NT2/D1 (cell line): ENCODE measurements around the gene ITPK1.

Experiments used
- SUZ12 ChIP-seq: IDR thresholded peaks from 2 replicates; pipeline ENCODE4 v1.6.1; 2011; ENCODE audit not compliant: insufficient read length, insufficient read depth; ENCODE audit errors: extremely low read depth
- YY1 ChIP-seq: IDR thresholded peaks from 2 replicates; pipeline ENCODE4 v1.6.1; 2011; ENCODE audit not compliant: insufficient read length, insufficient read depth
- ZNF274 ChIP-seq: IDR thresholded peaks from 2 replicates; pipeline ENCODE4 v1.6.1; 2011; ENCODE audit warnings: mild to moderate bottlenecking, low read depth, low read length

DNA sequence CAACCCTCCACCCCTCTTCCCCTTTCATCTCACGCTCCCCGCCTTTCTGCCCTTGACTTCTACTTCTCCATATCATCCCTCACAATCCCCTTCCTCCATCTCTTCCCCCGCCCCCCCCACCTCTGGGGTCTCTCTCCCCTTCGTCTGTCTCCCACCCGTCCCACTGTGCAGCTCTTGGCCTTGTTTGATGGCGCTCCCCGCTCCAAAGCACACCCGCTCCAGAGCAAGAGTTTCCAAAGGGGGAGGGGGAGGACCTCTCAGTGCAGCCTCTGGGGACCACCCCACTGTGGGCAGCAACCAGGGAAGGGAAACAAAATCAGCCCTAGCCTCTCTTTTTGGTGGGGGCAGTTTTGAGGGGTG, 192.0 kb downstream of the ITPK1 start:
- no peak for TF ChIP-seq YY1
- no peak for TF ChIP-seq SUZ12
- no peak for TF ChIP-seq ZNF274
